ENCODE results near the gene KCNK2.

KCNK2 gene

GRCh38 chr1:215082532-215083382 lies at the start of gene KCNK2:
Gene KCNK2 (plus strand): TSS chr1:215082737. CDS start chr1:215083386, 649 bp downstream.
- Histone ChIP-seq H3K9me3 (ENCODE audit: severe bottlenecking) (no peaks in the 10 kb centered on the region), H3K27me3 (ENCODE audit: insufficient read depth, poor library complexity, severe bottlenecking) (peaks cover 5% of the 10 kb centered on the region), H3K4me3 (ENCODE audit: severe bottlenecking) (peak within 1 kb of the TSS; percentile 36), H3K4me1 (ENCODE audit: insufficient read depth, poor library complexity, severe bottlenecking) (no peaks in the 10 kb centered on the region), H3K27ac (ENCODE audit: poor library complexity, severe bottlenecking) (no peak within 1 kb of the TSS), H3K36me3 (ENCODE audit: low read depth) (no peaks in the 10 kb centered on the region)
- ATAC-seq (ENCODE audit: low read depth): peak; percentile 59; the same call in 2 of the 3 replicates
- TF ChIP-seq, protein P1, sequence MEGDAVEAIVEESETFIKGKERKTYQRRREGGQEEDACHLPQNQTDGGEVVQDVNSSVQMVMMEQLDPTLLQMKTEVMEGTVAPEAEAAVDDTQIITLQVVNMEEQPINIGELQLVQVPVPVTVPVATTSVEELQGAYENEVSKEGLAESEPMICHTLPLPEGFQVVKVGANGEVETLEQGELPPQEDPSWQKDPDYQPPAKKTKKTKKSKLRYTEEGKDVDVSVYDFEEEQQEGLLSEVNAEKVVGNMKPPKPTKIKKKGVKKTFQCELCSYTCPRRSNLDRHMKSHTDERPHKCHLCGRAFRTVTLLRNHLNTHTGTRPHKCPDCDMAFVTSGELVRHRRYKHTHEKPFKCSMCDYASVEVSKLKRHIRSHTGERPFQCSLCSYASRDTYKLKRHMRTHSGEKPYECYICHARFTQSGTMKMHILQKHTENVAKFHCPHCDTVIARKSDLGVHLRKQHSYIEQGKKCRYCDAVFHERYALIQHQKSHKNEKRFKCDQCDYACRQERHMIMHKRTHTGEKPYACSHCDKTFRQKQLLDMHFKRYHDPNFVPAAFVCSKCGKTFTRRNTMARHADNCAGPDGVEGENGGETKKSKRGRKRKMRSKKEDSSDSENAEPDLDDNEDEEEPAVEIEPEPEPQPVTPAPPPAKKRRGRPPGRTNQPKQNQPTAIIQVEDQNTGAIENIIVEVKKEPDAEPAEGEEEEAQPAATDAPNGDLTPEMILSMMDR (IDR thresholded peaks at IDR 0.05; ENCODE audit: poor library complexity, severe bottlenecking): no peak
- DNase-seq (ENCODE audit: low spot score): no peak

- Histone ChIP-seq H3K27ac (ENCODE audit: poor library complexity, severe bottlenecking) (no peak overlapping the region), H3K9me3 (ENCODE audit: severe bottlenecking) (no peaks in the 10 kb centered on the region), H3K27me3 (ENCODE audit: insufficient read depth, poor library complexity, severe bottlenecking) (no peaks in the 10 kb centered on the region), H3K36me3 (ENCODE audit: low read depth) (no peaks in the 10 kb centered on the region), H3K4me3 (ENCODE audit: severe bottlenecking) (no peak overlapping the region), H3K4me1 (ENCODE audit: insufficient read depth, poor library complexity, severe bottlenecking) (no peaks in the 10 kb centered on the region)
- TF ChIP-seq, protein P1 (IDR thresholded peaks at IDR 0.05; ENCODE audit: poor library complexity, severe bottlenecking): no peak
- ATAC-seq (ENCODE audit: low read depth) (no peak), DNase-seq (ENCODE audit: low spot score) (no peak)
These were observed 49.5 kb upstream of the KCNK2 start for GRCh38 chr1:215032911-215033526.

DNA sequence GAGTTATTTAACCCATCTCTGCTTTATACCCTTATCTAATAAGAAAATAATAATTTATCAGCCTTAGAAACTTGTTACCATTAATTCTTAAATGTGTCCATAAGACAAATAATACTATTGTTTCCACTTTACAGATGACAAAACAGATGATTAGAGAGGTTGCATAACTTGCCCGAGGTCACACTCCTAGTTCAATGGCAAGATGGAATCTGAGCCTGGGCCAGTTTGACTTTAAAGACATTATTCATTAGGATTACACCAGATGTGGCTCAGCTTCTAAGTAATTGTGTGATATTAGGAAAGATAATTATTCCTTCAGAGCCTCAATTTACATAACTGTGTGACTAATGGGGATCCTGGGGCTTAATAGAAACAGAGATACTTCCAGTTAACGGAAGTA lies 42.3 kb upstream of the KCNK2 start:
- TF ChIP-seq, protein P1 (IDR thresholded peaks at IDR 0.05; ENCODE audit: poor library complexity, severe bottlenecking): no peak
- no peak for ATAC-seq (ENCODE audit: low read depth)

GRCh38 chr1:215043401-215043800 lies 39.1 kb upstream of the KCNK2 start:
- Histone ChIP-seq H3K27ac (ENCODE audit: poor library complexity, severe bottlenecking) (no peak overlapping the region), H3K4me3 (ENCODE audit: severe bottlenecking) (no peak overlapping the region), H3K27me3 (ENCODE audit: insufficient read depth, poor library complexity, severe bottlenecking) (no peaks in the 10 kb centered on the region), H3K9me3 (ENCODE audit: severe bottlenecking) (no peaks in the 10 kb centered on the region), H3K36me3 (ENCODE audit: low read depth) (no peaks in the 10 kb centered on the region), H3K4me1 (ENCODE audit: insufficient read depth, poor library complexity, severe bottlenecking) (no peaks in the 10 kb centered on the region)
- TF ChIP-seq, protein P1 (IDR thresholded peaks at IDR 0.05; ENCODE audit: poor library complexity, severe bottlenecking): no peak
- DNase-seq (ENCODE audit: low spot score) (no peak), ATAC-seq (ENCODE audit: low read depth) (no peak)

More for the DNA sequence above, 42.3 kb upstream of the KCNK2 start:
- Histone ChIP-seq H3K4me3 (ENCODE audit: severe bottlenecking) (no peak overlapping the region), H3K27me3 (ENCODE audit: insufficient read depth, poor library complexity, severe bottlenecking) (no peaks in the 10 kb centered on the region), H3K4me1 (ENCODE audit: insufficient read depth, poor library complexity, severe bottlenecking) (no peaks in the 10 kb centered on the region), H3K27ac (ENCODE audit: poor library complexity, severe bottlenecking) (no peak overlapping the region), H3K9me3 (ENCODE audit: severe bottlenecking) (no peaks in the 10 kb centered on the region), H3K36me3 (ENCODE audit: low read depth) (no peaks in the 10 kb centered on the region)
- no peak for DNase-seq (ENCODE audit: low spot score)
